IMR-90 (cell line): ENCODE data around the gene TSPAN8. TPM values are rescaled to one million over a fixed set of nuclear protein-coding genes. Genes with fewer than 3 reads are reported as not detected.

Experiments used
- ATAC-seq: fragments of 200-7000 bp; cut with Tn5 transposase; 2 replicates; pipeline ENCODE4 v1.9.1; 2020; ENCODE audit warnings: low read depth, mild to moderate bottlenecking, moderate library complexity
- BruUV-seq: library from RNA; stranded (reverse); fragments of 400-500 nt; replicated peaks from 2 replicates; lab custom pipeline; 2021; lab: Mats Ljungman, UMichigan
- CTCF ChIA-PET: fragments of 300-600 bp; formaldehyde crosslinking; extraction: SDS; loops from one replicate; lab custom pipeline; 2021; ENCODE audit warnings: antibody characterized with exemption; lab: Yijun Ruan, JAX
- POLR2A ChIA-PET: fragments of 300-600 bp; sonication (Branson Sonifier 250); formaldehyde crosslinking; loops from one replicate; lab custom pipeline; 2022; ENCODE audit warnings: antibody characterized with exemption; ENCODE audit not compliant: unreplicated experiment; lab: Charles Lee
- DNase-seq: peaks from one replicate; pipeline ENCODE4 v3.0.0; 2013
- H2AFZ ChIP-seq: replicated peaks from 2 replicates; pipeline ENCODE3; 2013; ENCODE audit warnings: low read length, mild to moderate bottlenecking; ENCODE audit not compliant: poor library complexity
- H2AK5ac ChIP-seq: 2 replicates; pipeline ENCODE4 v1.6.1; 2013; ENCODE audit warnings: low read depth, low read length, inconsistent platforms
- H2AK9ac ChIP-seq: replicated peaks from 2 replicates; pipeline ENCODE3; 2013; ENCODE audit warnings: mild to moderate bottlenecking, low read depth, low read length, moderate library complexity; ENCODE audit not compliant: poor library complexity
- H2BK120ac ChIP-seq: 2 replicates; pipeline ENCODE4 v1.6.1; 2013; ENCODE audit warnings: low read depth, low read length, inconsistent platforms
- H2BK15ac ChIP-seq: 3 replicates; pipeline ENCODE4 v1.6.1; 2013; ENCODE audit warnings: low read depth, low read length, inconsistent platforms
- H2BK20ac ChIP-seq: 2 replicates; pipeline ENCODE4 v1.6.1; 2013; ENCODE audit warnings: low read depth, mild to moderate bottlenecking, inconsistent platforms, low read length, moderate library complexity
- H2BK5ac ChIP-seq: 2 replicates; pipeline ENCODE4 v1.6.1; 2013; ENCODE audit warnings: mild to moderate bottlenecking, low read depth, low read length, inconsistent platforms; ENCODE audit not compliant: poor library complexity, severe bottlenecking
- H3K14ac ChIP-seq: replicated peaks from 2 replicates; pipeline ENCODE4 v1.6.1; 2013; ENCODE audit warnings: low read depth, low read length, inconsistent platforms
- H3K18ac ChIP-seq: 2 replicates; pipeline ENCODE4 v1.6.1; 2013; ENCODE audit warnings: low read depth, low read length, control low read depth
- H3K23ac ChIP-seq: 2 replicates; pipeline ENCODE4 v1.6.1; 2013; ENCODE audit warnings: low read depth, low read length, inconsistent platforms
- H3K27ac ChIP-seq: 2 replicates; pipeline ENCODE4 v1.5.1; 2013; ENCODE audit warnings: mild to moderate bottlenecking, control low read depth, low read length; ENCODE audit not compliant: insufficient read depth
- H3K27me3 ChIP-seq: 2 replicates; pipeline ENCODE4 v1.6.1; 2013; ENCODE audit warnings: low read length; ENCODE audit not compliant: control insufficient read depth, insufficient read depth
- H3K36me3 ChIP-seq: 2 replicates; pipeline ENCODE4 v1.6.1; 2013; ENCODE audit warnings: low read length, mixed read lengths; ENCODE audit not compliant: control insufficient read depth, insufficient read depth
- H3K4ac ChIP-seq: 2 replicates; pipeline ENCODE4 v1.6.1; 2013; ENCODE audit warnings: low read depth, low read length, inconsistent platforms
- H3K4me1 ChIP-seq: 2 replicates; pipeline ENCODE4 v1.6.1; 2013; ENCODE audit warnings: low read length, mixed read lengths; ENCODE audit not compliant: control insufficient read depth, insufficient read depth
- H3K4me2 ChIP-seq: 2 replicates; pipeline ENCODE4 v1.6.1; 2013; ENCODE audit warnings: low read depth, mild to moderate bottlenecking, control low read depth, low read length, moderate library complexity
- H3K4me3 ChIP-seq: 2 replicates; pipeline ENCODE4 v1.5.1; 2013; ENCODE audit warnings: low read depth, mild to moderate bottlenecking, control low read depth, low read length, moderate library complexity; ENCODE audit not compliant: insufficient read depth
- H3K56ac ChIP-seq: 2 replicates; pipeline ENCODE4 v1.6.1; 2013; ENCODE audit warnings: low read length, inconsistent platforms; ENCODE audit not compliant: insufficient read depth; ENCODE audit errors: extremely low read depth
- H3K79me1 ChIP-seq, 2 experiments: 2 replicates each; pipeline ENCODE4 v1.6.1; 2013; ENCODE audit warnings: low read length in 2 of 2, inconsistent platforms in 1 of 2, low read depth in 1 of 2
- H3K9ac ChIP-seq: 2 replicates; pipeline ENCODE4 v1.6.1; 2013; ENCODE audit warnings: low read depth, low read length, control low read depth
- H3K9me1 ChIP-seq: 2 replicates; pipeline ENCODE4 v1.6.1; 2013; ENCODE audit warnings: low read length, inconsistent platforms; ENCODE audit not compliant: insufficient read depth
- H3K9me3 ChIP-seq: 2 replicates; pipeline ENCODE4 v1.6.1; 2013; ENCODE audit warnings: low read length; ENCODE audit not compliant: control insufficient read depth, insufficient read depth
- H4K20me1 ChIP-seq: 2 replicates; pipeline ENCODE4 v1.6.1; 2013; ENCODE audit warnings: low read length, inconsistent platforms; ENCODE audit not compliant: insufficient read depth
- H4K5ac ChIP-seq: 2 replicates; pipeline ENCODE4 v1.6.1; 2013; ENCODE audit warnings: mild to moderate bottlenecking, low read depth, low read length, control low read depth
- H4K8ac ChIP-seq, 2 experiments: 2 replicates each; pipeline ENCODE4 v1.6.1; 2013; ENCODE audit warnings: low read depth in 2 of 2, low read length in 2 of 2, control low read depth in 1 of 2, inconsistent platforms in 1 of 2
- H4K91ac ChIP-seq: 2 replicates; pipeline ENCODE4 v1.6.1; 2013; ENCODE audit warnings: low read depth, low read length, inconsistent platforms; ENCODE audit not compliant: insufficient read depth
- BHLHE40 ChIP-seq: fragments of 150-350 bp; IDR thresholded peaks from 2 replicates; pipeline ENCODE4 v1.6.1; 2016; ENCODE audit warnings: mild to moderate bottlenecking, low read depth, low read length
- CHD1 ChIP-seq: IDR thresholded peaks from 2 replicates; pipeline ENCODE4 v1.6.1; 2012; ENCODE audit warnings: low read depth, low read length, improper control_type of control experiment
- FOS ChIP-seq: fragments of 150-350 bp; IDR thresholded peaks from 2 replicates; pipeline ENCODE4 v1.6.1; 2016; ENCODE audit warnings: low read depth, low read length
- POLR2A ChIP-seq: IDR thresholded peaks from 2 replicates; pipeline ENCODE4 v1.6.1; 2012; ENCODE audit warnings: mild to moderate bottlenecking, low read depth, low read length
- RAD21 ChIP-seq: IDR thresholded peaks from 2 replicates; pipeline ENCODE4 v1.6.1; 2012; ENCODE audit warnings: low read length, improper control_type of control experiment
- RCOR1 ChIP-seq: IDR thresholded peaks from 2 replicates; pipeline ENCODE4 v1.6.1; 2012; ENCODE audit warnings: mild to moderate bottlenecking, low read length, improper control_type of control experiment; ENCODE audit not compliant: insufficient replicate concordance
- RFX5 ChIP-seq: IDR thresholded peaks from 2 replicates; pipeline ENCODE4 v1.8.0; 2012; ENCODE audit warnings: low read depth, mild to moderate bottlenecking, low read length, moderate library complexity
- SMC3 ChIP-seq: fragments of 150-350 bp; IDR thresholded peaks from 2 replicates; pipeline ENCODE4 v1.6.1; 2016; ENCODE audit warnings: low read depth, mild to moderate bottlenecking, antibody characterized with exemption, low read length, moderate library complexity
- WGBS, 2 experiments: methylation state at CpG; one replicate each; pipeline versions ENCODE4 v1.1.5 to v1.1.7; 2013; ENCODE audit warnings: missing lambda C conversion rate in 2 of 2; ENCODE audit not compliant: insufficient read length in 1 of 2; ENCODE audit errors: extremely low coverage in 2 of 2; 5-methylcytosine and 5-hydroxymethylcytosine counted together
- dilution Hi-C: fragments of 300-500 bp; cut with HindIII; formaldehyde crosslinking; loops from one replicate; pipeline ENCODE4 v1.14.3; 2018; ENCODE audit warnings: low sequenced_read_pairs; ENCODE audit not compliant: unreplicated experiment
- in situ Hi-C: fragments of 300-500 bp; cut with MboI; formaldehyde crosslinking; loops from 3 replicates; pipeline ENCODE4 v1.14.3; 2019; ENCODE audit warnings: low sequenced_read_pairs, inconsistent platforms, mixed read lengths
- intact Hi-C: fragments of 100-400 bp; cut with micrococcal nuclease; formaldehyde crosslinking; loops from 2 replicates; pipeline ENCODE4 v1.10.0; 2022
- polyA plus RNA-seq, 3 experiments: library from polyadenylated mRNA; depleted of rRNA; stranded (reverse); fragments of >200 nt; gene quantifications; 2 replicates each; pipeline ENCODE4 v1.2.3, GENCODE V29; 2012; ENCODE audit warnings: low replicate concordance in 1 of 3
- total RNA-seq: library from RNA; depleted of rRNA; stranded (reverse); fragments of >200 nt; gene quantifications from 2 replicates; pipeline ENCODE4 v1.2.3, GENCODE V29; 2012
- TF ChIP-seq, protein P1 (sequence below): conservative IDR thresholded peaks from 2 replicates; pipeline ENCODE4 v1.5.1; 2012; ENCODE audit warnings: mild to moderate bottlenecking, low read depth, low read length, improper control_type of control experiment
- TF ChIP-seq, protein P2 (sequence below): fragments of 150-350 bp; IDR thresholded peaks from 2 replicates; pipeline ENCODE4 v1.6.1; 2016; ENCODE audit warnings: low read depth, mild to moderate bottlenecking, low read length, moderate library complexity, borderline replicate concordance
- TF ChIP-seq, protein P3 (sequence below): fragments of 150-350 bp; IDR thresholded peaks from 2 replicates; pipeline ENCODE4 v1.6.1; 2017; ENCODE audit warnings: mild to moderate bottlenecking, antibody characterized with exemption, low read length, low read depth

TSPAN8 gene
- total and polyA plus RNA-seq, 2 of the 4 experiments (the other 2 are of a cell fraction): not detected

DNA sequence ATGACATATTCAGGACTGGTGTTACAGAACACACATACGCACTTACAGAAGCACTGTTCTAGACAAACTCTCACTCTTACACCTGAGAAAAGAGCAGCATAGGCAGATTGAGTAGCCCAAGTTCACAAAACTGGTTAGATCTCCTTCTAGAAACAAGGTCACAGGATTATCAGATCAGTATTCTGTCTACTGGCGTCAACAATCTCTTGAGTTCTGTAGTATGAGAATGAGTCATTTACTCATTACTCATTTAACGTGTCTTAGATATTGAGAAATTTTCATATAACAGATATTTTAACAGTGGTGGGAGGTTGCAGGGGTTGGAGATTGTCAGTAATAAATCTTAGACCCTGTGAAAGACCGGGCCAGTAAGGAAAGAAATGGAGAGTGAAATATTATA is 2.8 kb upstream of the TSPAN8 start:
- Histone ChIP-seq H3K14ac (no peak overlapping the region), H3K18ac (no peak overlapping the region), H2BK120ac (no peak overlapping the region), H3K4ac (no peak overlapping the region), H2BK20ac (no peak overlapping the region), H2BK5ac (no peak overlapping the region), H3K36me3 (no peaks in the 10 kb centered on the region), H2AFZ (no peak overlapping the region), H3K4me2 (no peak overlapping the region), H3K9ac (no peak overlapping the region), H4K91ac (no peak overlapping the region), H3K9me3 (0 out of 2 replicates have a peak, but pooled peaks cover 2% of the 10 kb centered on the region), H2AK5ac (no peak overlapping the region), H3K4me3 (no peak overlapping the region), H3K56ac (no peak overlapping the region), H4K20me1 (no peaks in the 10 kb centered on the region), H4K5ac (no peak overlapping the region), H2BK15ac (no peak overlapping the region), H3K27me3 (no peaks in the 10 kb centered on the region), H3K9me1 (no peaks in the 10 kb centered on the region), H3K4me1 (no peaks in the 10 kb centered on the region), H3K23ac (no peak overlapping the region), H4K8ac (no peak overlapping the region), H3K79me1 (no peaks in the 10 kb centered on the region), H2AK9ac (no peak overlapping the region), H3K27ac (no peak overlapping the region)
- no TSS peak for BruUV-seq
- DNase-seq (no peak), ATAC-seq (no peak)
- in situ Hi-C loops: no loop called here
- CTCF ChIA-PET: no interaction called here
- WGBS, 2 experiments: no CpG with 5 or more reads among the region's 4 CpGs
- TF ChIP-seq RCOR1 (no peak), POLR2A (no peak), BHLHE40 (no peak), FOS (no peak), RAD21 (no peak), CHD1 (no peak), RFX5 (no peak), SMC3 (no peak)
- TF ChIP-seq, protein P1, sequence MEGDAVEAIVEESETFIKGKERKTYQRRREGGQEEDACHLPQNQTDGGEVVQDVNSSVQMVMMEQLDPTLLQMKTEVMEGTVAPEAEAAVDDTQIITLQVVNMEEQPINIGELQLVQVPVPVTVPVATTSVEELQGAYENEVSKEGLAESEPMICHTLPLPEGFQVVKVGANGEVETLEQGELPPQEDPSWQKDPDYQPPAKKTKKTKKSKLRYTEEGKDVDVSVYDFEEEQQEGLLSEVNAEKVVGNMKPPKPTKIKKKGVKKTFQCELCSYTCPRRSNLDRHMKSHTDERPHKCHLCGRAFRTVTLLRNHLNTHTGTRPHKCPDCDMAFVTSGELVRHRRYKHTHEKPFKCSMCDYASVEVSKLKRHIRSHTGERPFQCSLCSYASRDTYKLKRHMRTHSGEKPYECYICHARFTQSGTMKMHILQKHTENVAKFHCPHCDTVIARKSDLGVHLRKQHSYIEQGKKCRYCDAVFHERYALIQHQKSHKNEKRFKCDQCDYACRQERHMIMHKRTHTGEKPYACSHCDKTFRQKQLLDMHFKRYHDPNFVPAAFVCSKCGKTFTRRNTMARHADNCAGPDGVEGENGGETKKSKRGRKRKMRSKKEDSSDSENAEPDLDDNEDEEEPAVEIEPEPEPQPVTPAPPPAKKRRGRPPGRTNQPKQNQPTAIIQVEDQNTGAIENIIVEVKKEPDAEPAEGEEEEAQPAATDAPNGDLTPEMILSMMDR: no peak
- TF ChIP-seq, protein P2, sequence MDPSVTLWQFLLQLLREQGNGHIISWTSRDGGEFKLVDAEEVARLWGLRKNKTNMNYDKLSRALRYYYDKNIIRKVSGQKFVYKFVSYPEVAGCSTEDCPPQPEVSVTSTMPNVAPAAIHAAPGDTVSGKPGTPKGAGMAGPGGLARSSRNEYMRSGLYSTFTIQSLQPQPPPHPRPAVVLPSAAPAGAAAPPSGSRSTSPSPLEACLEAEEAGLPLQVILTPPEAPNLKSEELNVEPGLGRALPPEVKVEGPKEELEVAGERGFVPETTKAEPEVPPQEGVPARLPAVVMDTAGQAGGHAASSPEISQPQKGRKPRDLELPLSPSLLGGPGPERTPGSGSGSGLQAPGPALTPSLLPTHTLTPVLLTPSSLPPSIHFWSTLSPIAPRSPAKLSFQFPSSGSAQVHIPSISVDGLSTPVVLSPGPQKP: no peak
- TF ChIP-seq, protein P3, sequence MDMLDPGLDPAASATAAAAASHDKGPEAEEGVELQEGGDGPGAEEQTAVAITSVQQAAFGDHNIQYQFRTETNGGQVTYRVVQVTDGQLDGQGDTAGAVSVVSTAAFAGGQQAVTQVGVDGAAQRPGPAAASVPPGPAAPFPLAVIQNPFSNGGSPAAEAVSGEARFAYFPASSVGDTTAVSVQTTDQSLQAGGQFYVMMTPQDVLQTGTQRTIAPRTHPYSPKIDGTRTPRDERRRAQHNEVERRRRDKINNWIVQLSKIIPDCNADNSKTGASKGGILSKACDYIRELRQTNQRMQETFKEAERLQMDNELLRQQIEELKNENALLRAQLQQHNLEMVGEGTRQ: no peak
- intact Hi-C loops: no loop called here
- dilution Hi-C loops: no loop called here
- POLR2A ChIA-PET: no interaction called here
